RWPE1 (cell line): Measurements from ENCODE around the gene LCE3A.

Source experiments
- CTCF ChIA-PET: fragments of 350-600 bp; sonication (Branson Sonifier 250); formaldehyde crosslinking; extraction: SDS; loops from one replicate; lab custom pipeline; 2021; lab: Yijun Ruan, JAX
- POLR2A ChIA-PET: fragments of 400-600 bp; formaldehyde crosslinking; extraction: SDS; loops from one replicate; lab custom pipeline; 2020; ENCODE audit warnings: antibody characterized with exemption; ENCODE audit not compliant: low non-redundant PET; lab: Yijun Ruan, JAX
- DNase-seq: peaks from one replicate; pipeline ENCODE4 v3.0.0; 2012; ENCODE audit warnings: low spot score
- H3K27ac ChIP-seq: fragments of 450-650 bp; 2 replicates; pipeline ENCODE4 v1.5.1; 2017
- TF ChIP-seq, protein P1 (sequence below): fragments of 450-650 bp; conservative IDR thresholded peaks from 2 replicates; pipeline ENCODE4 v1.5.1; 2017; ENCODE audit warnings: low read depth, mild to moderate bottlenecking

Gene LCE3A

DNA sequence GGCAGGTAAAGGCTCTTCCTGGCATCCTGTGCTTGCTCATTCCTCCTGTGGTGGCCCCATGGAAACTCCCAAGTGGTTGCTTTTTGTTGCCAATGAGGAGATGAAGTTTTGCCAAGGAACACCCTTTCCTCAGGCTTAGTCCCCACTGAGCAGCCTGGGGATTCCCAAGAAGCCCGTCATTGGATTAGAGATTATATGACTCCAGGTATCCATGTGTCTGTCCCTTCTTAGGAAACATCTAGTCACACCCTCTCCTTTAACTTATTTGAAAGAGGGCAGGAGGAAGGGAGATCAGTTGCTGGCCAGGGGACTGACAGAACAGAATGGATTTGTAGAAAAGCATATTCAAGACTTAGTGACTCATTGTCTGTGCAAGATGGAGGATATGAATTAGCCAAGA lies 3.8 kb upstream of the LCE3A start:
- POLR2A ChIA-PET: no interaction called here
- TF ChIP-seq, protein P1, sequence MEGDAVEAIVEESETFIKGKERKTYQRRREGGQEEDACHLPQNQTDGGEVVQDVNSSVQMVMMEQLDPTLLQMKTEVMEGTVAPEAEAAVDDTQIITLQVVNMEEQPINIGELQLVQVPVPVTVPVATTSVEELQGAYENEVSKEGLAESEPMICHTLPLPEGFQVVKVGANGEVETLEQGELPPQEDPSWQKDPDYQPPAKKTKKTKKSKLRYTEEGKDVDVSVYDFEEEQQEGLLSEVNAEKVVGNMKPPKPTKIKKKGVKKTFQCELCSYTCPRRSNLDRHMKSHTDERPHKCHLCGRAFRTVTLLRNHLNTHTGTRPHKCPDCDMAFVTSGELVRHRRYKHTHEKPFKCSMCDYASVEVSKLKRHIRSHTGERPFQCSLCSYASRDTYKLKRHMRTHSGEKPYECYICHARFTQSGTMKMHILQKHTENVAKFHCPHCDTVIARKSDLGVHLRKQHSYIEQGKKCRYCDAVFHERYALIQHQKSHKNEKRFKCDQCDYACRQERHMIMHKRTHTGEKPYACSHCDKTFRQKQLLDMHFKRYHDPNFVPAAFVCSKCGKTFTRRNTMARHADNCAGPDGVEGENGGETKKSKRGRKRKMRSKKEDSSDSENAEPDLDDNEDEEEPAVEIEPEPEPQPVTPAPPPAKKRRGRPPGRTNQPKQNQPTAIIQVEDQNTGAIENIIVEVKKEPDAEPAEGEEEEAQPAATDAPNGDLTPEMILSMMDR: no peak
- no peak overlapping the region for H3K27ac ChIP-seq
- DNase-seq: no peak
- CTCF ChIA-PET: interaction anchor here (0.6 kb wide), 1 partner anchor 485 kb away, joined by 3 read pairs; no protein-coding TSS in a partner anchor

DNA sequence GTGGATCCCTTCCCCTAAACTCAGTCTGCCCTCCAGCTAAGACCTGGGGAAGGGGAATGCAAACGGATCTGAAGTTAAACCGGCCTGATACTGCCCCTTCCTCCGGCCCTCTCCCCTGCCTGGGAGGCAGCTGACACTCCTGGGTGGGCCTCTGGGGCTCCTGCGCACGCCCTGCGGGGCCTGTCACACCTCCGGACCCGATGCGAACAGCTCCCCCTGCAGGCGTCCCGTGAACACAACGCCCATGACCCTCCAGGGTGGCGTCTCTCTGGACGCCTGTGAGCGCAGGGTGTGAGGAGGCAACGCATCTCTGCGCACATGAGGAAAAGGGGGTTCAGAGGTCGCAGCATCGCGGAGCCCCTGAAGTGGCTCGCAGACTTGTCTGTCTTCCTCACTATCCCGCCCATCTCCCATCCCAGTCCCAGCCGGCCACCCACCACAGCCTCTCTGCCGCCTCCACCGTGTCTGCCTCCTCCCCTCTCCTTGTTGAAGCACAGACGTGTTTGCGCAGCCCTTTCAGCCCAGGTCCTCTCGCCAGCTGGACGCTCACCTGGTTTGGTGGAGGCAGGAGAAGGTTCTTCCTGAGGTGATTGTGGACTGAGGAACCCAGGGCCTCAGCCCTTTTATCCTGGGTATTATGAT lies 421 bp upstream of the LCE3A start:
- no peak for DNase-seq
- ChIA-PET CTCF (interaction anchor here (0.5 kb wide), 1 partner anchor 801 kb away, joined by 3 read pairs; no protein-coding TSS in a partner anchor), POLR2A (no interaction called here)
- H3K27ac ChIP-seq: peak overlapping the region; percentile 23
- TF ChIP-seq, protein P1: no peak

DNA sequence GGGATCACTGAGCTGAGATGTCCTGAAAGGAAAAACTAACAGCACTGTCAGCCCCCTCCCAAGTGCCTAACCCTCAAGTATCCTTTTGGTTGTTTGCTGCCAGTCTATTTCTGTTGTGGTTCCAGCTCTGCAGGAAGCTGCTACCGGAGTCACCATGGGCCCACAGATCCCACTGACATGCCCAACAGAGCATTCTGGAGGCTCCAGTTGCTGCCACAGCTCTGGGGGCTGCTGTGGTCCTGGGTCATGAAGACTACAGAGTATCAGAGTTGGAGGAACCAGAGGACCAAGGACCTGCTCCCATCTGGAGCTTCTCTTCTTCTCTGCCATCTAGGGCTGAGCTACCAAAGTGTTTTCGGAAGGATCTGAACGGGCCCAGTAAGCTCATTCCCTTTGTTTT lies 910 bp downstream of the LCE3A start:
- CTCF ChIA-PET: interaction anchor here (0.6 kb wide), 1 partner anchor 146 kb away, joined by 3 read pairs; no protein-coding TSS in a partner anchor
- H3K27ac ChIP-seq: no peak overlapping the region
- POLR2A ChIA-PET: no interaction called here
- TF ChIP-seq, protein P1: no peak
- DNase-seq: no peak

DNA sequence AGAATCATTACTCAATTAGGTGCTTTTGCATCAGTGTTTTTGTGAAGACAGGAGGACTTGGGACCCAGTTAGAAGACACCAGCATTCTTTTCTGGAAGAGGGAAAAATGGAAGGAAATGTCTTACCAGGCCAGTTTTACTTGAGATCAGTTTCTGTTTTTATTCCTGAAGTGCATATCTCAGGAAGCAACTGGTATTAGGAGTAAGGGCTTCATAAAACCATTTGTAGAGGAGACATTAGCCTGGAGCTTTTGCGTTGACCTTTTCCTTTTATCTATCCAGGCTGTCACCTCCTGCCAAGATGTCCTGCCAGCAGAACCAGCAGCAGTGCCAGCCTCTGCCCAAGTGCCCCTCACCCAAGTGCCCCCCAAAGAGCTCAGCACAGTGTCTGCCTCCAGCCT lies 9.4 kb downstream of the LCE3A start, which contains the start of gene LCE3B:
LCE3B (plus strand) TSS at position 301 of the 400 bp plus-strand sequence; CDS start at position 301, 0 bp downstream.
- ChIA-PET POLR2A (no interaction called here), CTCF (no interaction called here)
- TF ChIP-seq, protein P1: no peak
- DNase-seq: no peak
- no peak within 1 kb of the TSS for H3K27ac ChIP-seq

DNA sequence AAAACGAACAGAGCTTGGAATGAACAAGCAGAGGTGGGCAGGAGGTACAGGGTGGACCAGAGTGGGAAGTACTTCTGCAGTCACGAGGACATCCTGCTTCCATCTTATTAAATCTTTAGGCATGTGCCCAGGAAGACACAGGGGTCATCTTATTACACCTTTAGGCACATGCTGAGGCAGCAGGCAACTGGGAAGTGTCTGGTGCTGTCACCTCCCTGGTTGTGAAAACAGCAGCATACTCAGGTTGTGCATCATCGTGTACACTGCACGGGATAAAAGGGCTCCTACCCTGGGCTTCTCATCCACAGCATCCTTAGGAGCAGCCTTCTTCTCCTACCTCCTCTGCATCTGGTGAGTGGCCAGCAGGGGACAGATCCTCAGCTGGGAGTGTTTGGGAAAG lies 23.0 kb downstream of the LCE3A start, which contains the start of gene LCE3C:
LCE3C (plus strand) TSS at position 301 of the 400 bp plus-strand sequence. CDS start 498 bp downstream, outside the sequence.
- ChIA-PET POLR2A (no interaction called here), CTCF (no interaction called here)
- TF ChIP-seq, protein P1: no peak
- H3K27ac ChIP-seq: no peak within 1 kb of the TSS
- DNase-seq: no peak

DNA sequence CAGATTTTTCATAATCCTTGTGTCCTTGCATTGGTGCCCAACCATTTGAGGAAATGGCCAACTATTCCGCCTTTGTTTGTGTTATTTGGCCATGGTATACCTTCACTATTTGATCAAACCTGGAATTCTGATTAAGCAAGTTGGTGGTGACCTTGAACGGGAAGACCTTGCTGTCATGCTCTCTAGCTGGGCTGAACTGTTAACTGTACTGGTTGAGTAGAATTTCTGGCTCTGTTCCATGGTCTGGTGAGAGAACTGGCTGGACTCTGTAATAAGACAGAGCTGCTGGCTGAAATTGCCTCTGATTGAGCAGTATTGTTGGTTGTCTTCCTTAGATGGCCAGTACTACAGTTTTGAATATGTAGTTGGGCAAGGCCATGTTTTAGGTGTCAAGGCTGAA lies 25.9 kb downstream of the LCE3A start:
- H3K27ac ChIP-seq: no peak overlapping the region
- POLR2A ChIA-PET: no interaction called here
- DNase-seq: no peak
- TF ChIP-seq, protein P1: no peak
- CTCF ChIA-PET: no interaction called here
